Suprapubic skin (tissue), 4 donors: ENCODE results near the gene MKLN1. TPM values are rescaled to one million over a fixed set of nuclear protein-coding genes. Genes with fewer than 3 reads are reported as not detected.

ENCODE experiments used
- DNase-seq, 2 donors: peaks; one replicate each; pipeline ENCODE4 v3.0.0-alpha.2; 2019; ENCODE audit warnings: low spot score in 2 of 2
- H3K27ac ChIP-seq: fragments of 200-600 bp; sonication (generic); one replicate; pipeline ENCODE4 v1.5.1; 2019
- H3K27me3 ChIP-seq: fragments of 200-600 bp; sonication (generic); one replicate; pipeline ENCODE4 v1.5.1; 2019
- H3K36me3 ChIP-seq: fragments of 200-600 bp; sonication (generic); one replicate; pipeline ENCODE4 v1.5.1; 2019
- H3K4me1 ChIP-seq: fragments of 200-600 bp; sonication (generic); one replicate; pipeline ENCODE4 v1.5.1; 2019
- H3K4me3 ChIP-seq: fragments of 200-600 bp; sonication (generic); one replicate; pipeline ENCODE4 v1.5.1; 2019; ENCODE audit warnings: mild to moderate bottlenecking
- H3K9me3 ChIP-seq: fragments of 200-600 bp; sonication (generic); one replicate; pipeline ENCODE4 v1.5.1; 2019
- CTCF ChIP-seq, 2 donors: fragments of 200-600 bp in 1 of 2; fragments of 450-650 bp in 1 of 2; sonication (generic) in 1 of 2; IDR thresholded peaks; one replicate each; pipeline ENCODE4 v1.5.1; 2016 to 2019; ENCODE audit warnings: antibody characterized with exemption in 2 of 2, mild to moderate bottlenecking in 1 of 2, moderate library complexity in 1 of 2
- EP300 ChIP-seq: sonication (generic); formaldehyde crosslinking; IDR thresholded peaks from one replicate; pipeline ENCODE4 v1.6.1; 2017; ENCODE audit warnings: antibody characterized with exemption
- POLR2A ChIP-seq, 2 donors: fragments of 450-650 bp; IDR thresholded peaks; one replicate each; pipeline ENCODE4 v1.6.1; 2017; ENCODE audit warnings: antibody characterized with exemption in 2 of 2, mild to moderate bottlenecking in 2 of 2, moderate library complexity in 2 of 2
- POLR2AphosphoS5 ChIP-seq, 3 donors: sonication (generic); formaldehyde crosslinking; IDR thresholded peaks; one replicate each; pipeline ENCODE4 v1.6.1; 2017; ENCODE audit warnings: antibody characterized with exemption in 3 of 3
- WGBS: methylation state at CpG from one replicate; pipeline ENCODE4 v1.1.5; 2018; 5-methylcytosine and 5-hydroxymethylcytosine counted together
- total RNA-seq, 4 donors: library from RNA; depleted of rRNA; stranded (reverse); fragments of >200 nt; gene quantifications; one replicate each; pipeline ENCODE4 v1.1.0, GENCODE V29; 2016

The MKLN1 gene
- total RNA-seq, 4 donors from 2014 or later = 32.9 to 76.0 (median 39.9) TPM

GRCh38 chr7:131369354-131369753, 41.7 kb downstream of the MKLN1 start:
- Histone ChIP-seq H3K27me3 (no peaks in the 10 kb centered on the region), H3K27ac (no peak overlapping the region), H3K4me1 (peaks cover 34% of the 10 kb centered on the region), H3K9me3 (no peaks in the 10 kb centered on the region), H3K36me3 (no peaks in the 10 kb centered on the region), H3K4me3 (no peak overlapping the region)
- no peak for TF ChIP-seq POLR2AphosphoS5 (IDR thresholded peaks at IDR 0.05)
- TF ChIP-seq CTCF (IDR thresholded peaks at IDR 0.05) = no peak
- no peak for TF ChIP-seq POLR2A (IDR thresholded peaks at IDR 0.05)
- TF ChIP-seq EP300 = no peak
- DNase-seq = no peak

GRCh38 chr7:131370523-131370968, 42.9 kb downstream of the MKLN1 start:
- no peak overlapping the region for H3K4me3 ChIP-seq
- TF ChIP-seq POLR2A (IDR thresholded peaks at IDR 0.05) (no peak), POLR2AphosphoS5 (IDR thresholded peaks at IDR 0.05) (no peak), EP300 (no peak), CTCF (IDR thresholded peaks at IDR 0.05) (no peak)
- no peaks in the 10 kb centered on the region for H3K27me3 ChIP-seq
- no peak for DNase-seq
- no peak overlapping the region for H3K27ac ChIP-seq
- peaks cover 32% of the 10 kb centered on the region for H3K4me1 ChIP-seq
- WGBS = 94% methylated on average over 1 of the region's 1 CpG
- H3K9me3 ChIP-seq = no peaks in the 10 kb centered on the region
- H3K36me3 ChIP-seq = no peaks in the 10 kb centered on the region

GRCh38 chr7:131371411-131371810, 43.7 kb downstream of the MKLN1 start:
- DNase-seq = no peak
- WGBS = 97% methylated on average over 2 of the region's 2 CpGs
- TF ChIP-seq CTCF (IDR thresholded peaks at IDR 0.05) (no peak), POLR2AphosphoS5 (IDR thresholded peaks at IDR 0.05) (no peak), EP300 (no peak), POLR2A (IDR thresholded peaks at IDR 0.05) (no peak)
- Histone ChIP-seq H3K4me1 (peaks cover 28% of the 10 kb centered on the region), H3K4me3 (no peak overlapping the region), H3K27ac (no peak overlapping the region), H3K36me3 (no peaks in the 10 kb centered on the region), H3K9me3 (no peaks in the 10 kb centered on the region), H3K27me3 (no peaks in the 10 kb centered on the region)

GRCh38 chr7:131372554-131372953, 44.9 kb downstream of the MKLN1 start:
- H3K36me3 ChIP-seq = no peaks in the 10 kb centered on the region
- H3K4me1 ChIP-seq = peaks cover 22% of the 10 kb centered on the region
- H3K4me3 ChIP-seq = no peak overlapping the region
- no peaks in the 10 kb centered on the region for H3K9me3 ChIP-seq
- 68% methylated on average over 1 of the region's 1 CpG for WGBS
- TF ChIP-seq POLR2A (IDR thresholded peaks at IDR 0.05) = no peak
- no peak for TF ChIP-seq CTCF (IDR thresholded peaks at IDR 0.05)
- H3K27ac ChIP-seq = no peak overlapping the region
- H3K27me3 ChIP-seq = no peaks in the 10 kb centered on the region
- no peak for DNase-seq

GRCh38 chr7:131374821-131375220, 47.1 kb downstream of the MKLN1 start:
- H3K27ac ChIP-seq = no peak overlapping the region
- no peak for DNase-seq
- TF ChIP-seq POLR2AphosphoS5 (IDR thresholded peaks at IDR 0.05) (no peak), POLR2A (IDR thresholded peaks at IDR 0.05) (no peak), EP300 (no peak), CTCF (IDR thresholded peaks at IDR 0.05) (no peak)
- 90% methylated on average over 1 of the region's 1 CpG for WGBS
- H3K36me3 ChIP-seq = no peaks in the 10 kb centered on the region
- H3K4me3 ChIP-seq = no peak overlapping the region
- no peaks in the 10 kb centered on the region for H3K27me3 ChIP-seq
- peaks cover 15% of the 10 kb centered on the region for H3K4me1 ChIP-seq
- H3K9me3 ChIP-seq = no peaks in the 10 kb centered on the region
